Smooth muscle cell (in vitro differentiated cells): ENCODE data around the gene ABTB2. TPM values are rescaled to one million over a fixed set of nuclear protein-coding genes. Genes with fewer than 3 reads are reported as not detected.

Source experiments
- DNase-seq: peaks from one replicate; lab custom pipeline; 2025; ENCODE audit not compliant: unreplicated experiment; lab: John Stamatoyannopoulos, UW
- H2AFZ ChIP-seq: fragments of 200-600 bp; sonication (generic); 2 replicates; pipeline ENCODE4 v1.6.0; 2016; ENCODE audit warnings: antibody characterized with exemption, low read depth, mild to moderate bottlenecking
- H3F3A ChIP-seq: fragments of 200-600 bp; sonication (generic); 2 replicates; pipeline ENCODE4 v1.6.0; 2017; ENCODE audit warnings: antibody characterized with exemption, low read depth
- H3K27ac ChIP-seq: fragments of 200-600 bp; sonication (generic); 2 replicates; pipeline ENCODE4 v1.5.1; 2016; ENCODE audit warnings: low read depth, mild to moderate bottlenecking
- H3K27me3 ChIP-seq: fragments of 200-600 bp; sonication (generic); 2 replicates; pipeline ENCODE4 v1.6.1; 2016; ENCODE audit warnings: low read depth, mild to moderate bottlenecking
- H3K36me3 ChIP-seq: fragments of 200-600 bp; sonication (generic); 2 replicates; pipeline ENCODE4 v1.5.1; 2016; ENCODE audit warnings: low read depth
- H3K4me1 ChIP-seq: fragments of 200-600 bp; sonication (generic); 2 replicates; pipeline ENCODE4 v1.5.1; 2016; ENCODE audit warnings: low read depth
- H3K4me2 ChIP-seq: fragments of 200-600 bp; sonication (generic); 2 replicates; pipeline ENCODE4 v1.6.0; 2016; ENCODE audit warnings: mild to moderate bottlenecking
- H3K4me3 ChIP-seq: fragments of 200-600 bp; sonication (generic); 2 replicates; pipeline ENCODE4 v1.5.1; 2016; ENCODE audit warnings: mild to moderate bottlenecking
- H3K79me2 ChIP-seq: fragments of 200-600 bp; sonication (generic); 2 replicates; pipeline ENCODE4 v1.6.0; 2016; ENCODE audit warnings: low read depth, mild to moderate bottlenecking
- H3K9ac ChIP-seq: fragments of 200-600 bp; sonication (generic); 2 replicates; pipeline ENCODE4 v1.6.0; 2016; ENCODE audit warnings: low read depth
- H3K9me3 ChIP-seq: fragments of 200-600 bp; sonication (generic); replicated peaks from 2 replicates; pipeline ENCODE4 v1.5.1; 2016; ENCODE audit warnings: low read depth
- H4K20me1 ChIP-seq: fragments of 200-600 bp; sonication (generic); 2 replicates; pipeline ENCODE4 v1.6.0; 2016; ENCODE audit warnings: low read depth
- CTCF ChIP-seq: fragments of 200-600 bp; sonication (generic); IDR thresholded peaks from 2 replicates; pipeline ENCODE4 v1.5.1; 2017; ENCODE audit warnings: borderline replicate concordance, mild to moderate bottlenecking, antibody characterized with exemption; ENCODE audit not compliant: insufficient read depth, poor library complexity, severe bottlenecking
- WGBS: methylation state at CpG from one replicate; pipeline ENCODE4 v1.1.7; 2016; ENCODE audit warnings: low lambda C conversion rate; 5-methylcytosine and 5-hydroxymethylcytosine counted together
- polyA plus RNA-seq: library from polyadenylated mRNA; unstranded; fragments of >200 nt; fragmentation: Nextera tagmentation; extraction: Ambion mirVana; gene quantifications from 2 replicates; pipeline ENCODE4 v1.2.1, GENCODE V29; 2016
- total RNA-seq: library from RNA; depleted of rRNA; stranded (reverse); fragments of >200 nt; gene quantifications from 2 replicates; pipeline ENCODE4 v1.2.3, GENCODE V29; 2014

ABTB2 gene
- total and polyA plus RNA-seq, 2 experiments from 2014 or later, result 4.3 to 4.9 TPM

GRCh38 chr11:34206407-34207300 lies 151.2 kb downstream of the ABTB2 start:
- Histone ChIP-seq H3K9me3 (no peaks in the 10 kb centered on the region), H3K79me2 (no peaks in the 10 kb centered on the region), H3K9ac (no peak overlapping the region), H2AFZ (peak overlapping the region; percentile 71), H3K4me2 (no peak overlapping the region), H3K27ac (peak overlapping the region; percentile 2), H3K27me3 (no peaks in the 10 kb centered on the region), H4K20me1 (peaks cover 30% of the 10 kb centered on the region), H3K36me3 (no peaks in the 10 kb centered on the region), H3K4me3 (no peak overlapping the region), H3F3A (no peaks in the 10 kb centered on the region), H3K4me1 (peaks cover 17% of the 10 kb centered on the region)
- WGBS, result 63% methylated on average over 6 of the region's 6 CpGs
- no peak for DNase-seq
- TF ChIP-seq CTCF, result no peak

- no peak for TF ChIP-seq CTCF
- no peak overlapping the region for H2AFZ ChIP-seq
- no peaks in the 10 kb centered on the region for H3K79me2 ChIP-seq
- H3K27me3 ChIP-seq, result no peaks in the 10 kb centered on the region
- peaks cover 34% of the 10 kb centered on the region for H4K20me1 ChIP-seq
- no peak overlapping the region for H3K4me3 ChIP-seq
- no peak overlapping the region for H3K27ac ChIP-seq
- WGBS, result 55% methylated on average over 4 of the region's 4 CpGs
- H3K36me3 ChIP-seq, result no peaks in the 10 kb centered on the region
- no peaks in the 10 kb centered on the region for H3F3A ChIP-seq
- no peak for DNase-seq
- H3K9ac ChIP-seq, result no peak overlapping the region
- no peak overlapping the region for H3K4me2 ChIP-seq
- H3K4me1 ChIP-seq, result peaks cover 17% of the 10 kb centered on the region
- no peaks in the 10 kb centered on the region for H3K9me3 ChIP-seq
Observed at GRCh38 chr11:34205326-34206035, 152.3 kb downstream of the ABTB2 start.

- Histone ChIP-seq H3K4me1 (peaks cover 17% of the 10 kb centered on the region), H3K9ac (no peak overlapping the region), H3K79me2 (no peaks in the 10 kb centered on the region), H3K27me3 (no peaks in the 10 kb centered on the region), H3F3A (no peaks in the 10 kb centered on the region), H2AFZ (no peak overlapping the region), H3K4me2 (no peak overlapping the region), H3K9me3 (no peaks in the 10 kb centered on the region), H4K20me1 (peaks cover 34% of the 10 kb centered on the region), H3K4me3 (no peak overlapping the region), H3K27ac (no peak overlapping the region), H3K36me3 (no peaks in the 10 kb centered on the region)
- no peak for DNase-seq
- 80% methylated on average over 19 of the region's 19 CpGs for WGBS
- no peak for TF ChIP-seq CTCF
Observed at GRCh38 chr11:34204396-34205279, 153.2 kb downstream of the ABTB2 start.
